Measurements from ENCODE around the gene ANGEL2.
"Not testable (repeated sequence)": the region's sequence is repeated elsewhere in the genome, so short reads cannot be mapped to it uniquely, and the experiment has no call there.

ANGEL2 gene

GRCh38 chr1:213017447-213018273 lies 2.0 kb upstream of the ANGEL2 start:
- DNase-seq: no peak

- no peak for DNase-seq
Measured at GRCh38 chr1:213014642-213015041, 1.0 kb downstream of the ANGEL2 start.

GRCh38 chr1:213008564-213008963 lies 7.1 kb downstream of the ANGEL2 start:
- DNase-seq: no peak

- DNase-seq: no peak
Measured at GRCh38 chr1:213003256-213003655, 12.4 kb downstream of the ANGEL2 start.

GRCh38 chr1:212994926-212995325 lies 20.7 kb downstream of the ANGEL2 start:
- DNase-seq: no peak

- DNase-seq: not testable (repeated sequence)
Measured at GRCh38 chr1:212993960-212994359, 21.7 kb downstream of the ANGEL2 start.

GRCh38 chr1:212990276-212990675 lies 25.4 kb downstream of the ANGEL2 start:
- no peak for DNase-seq

DNA sequence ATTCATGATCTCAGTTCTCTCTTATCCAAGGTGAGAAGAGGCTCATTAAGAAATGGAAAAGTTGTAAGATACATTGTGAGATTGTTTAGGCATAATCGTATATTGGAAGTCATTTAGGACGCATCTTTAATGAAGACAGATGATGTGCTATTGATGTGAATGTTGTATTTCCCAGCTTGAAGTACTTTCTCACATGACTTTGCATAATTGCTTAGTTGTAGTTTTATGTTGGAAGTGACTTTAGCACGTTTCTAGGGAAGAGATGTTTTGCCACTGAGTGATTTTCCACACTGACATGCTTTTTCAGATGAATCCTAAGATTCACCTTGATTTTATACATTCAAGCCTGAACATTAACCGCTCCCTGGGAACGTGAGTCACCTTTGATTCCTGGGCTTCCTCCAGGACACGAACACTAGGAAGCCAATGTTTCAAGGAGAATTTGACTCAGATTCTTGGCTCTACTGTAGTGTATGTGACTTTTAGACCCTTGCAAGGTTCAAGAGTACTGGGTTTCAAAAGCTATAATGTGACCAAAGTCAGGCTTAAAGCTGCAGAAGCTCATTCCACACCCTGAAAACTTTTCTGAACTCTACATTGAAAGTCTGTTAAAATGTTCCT lies 27.9 kb downstream of the ANGEL2 start:
- no peak for DNase-seq

- no peak for DNase-seq
Measured at GRCh38 chr1:212986551-212986950, 29.1 kb downstream of the ANGEL2 start.

GRCh38 chr1:212984522-212985291 lies 31.0 kb downstream of the ANGEL2 start:
- DNase-seq: no peak

DNA sequence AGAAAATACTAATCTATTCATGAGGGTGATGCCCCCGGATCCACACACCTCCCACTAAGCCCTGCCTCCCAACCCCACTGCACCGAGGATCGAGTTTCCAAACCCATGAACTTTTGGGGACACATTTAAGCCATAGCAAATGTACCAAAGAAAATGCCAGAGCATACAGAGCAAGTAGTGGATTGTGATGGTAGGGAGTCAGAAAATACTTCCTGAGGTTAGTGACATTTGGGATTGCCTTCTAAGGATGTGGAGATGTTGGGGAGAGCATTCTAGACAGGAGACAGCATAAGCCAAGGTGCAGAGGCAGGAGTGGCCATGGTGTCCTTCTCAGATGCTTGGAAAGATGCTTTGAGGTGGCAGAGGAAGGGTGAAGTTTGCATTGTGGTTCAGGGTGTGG lies 32.2 kb downstream of the ANGEL2 start:
- DNase-seq: no peak

- DNase-seq: no peak
Measured at GRCh38 chr1:212982430-212983152, 33.1 kb downstream of the ANGEL2 start.

DNA sequence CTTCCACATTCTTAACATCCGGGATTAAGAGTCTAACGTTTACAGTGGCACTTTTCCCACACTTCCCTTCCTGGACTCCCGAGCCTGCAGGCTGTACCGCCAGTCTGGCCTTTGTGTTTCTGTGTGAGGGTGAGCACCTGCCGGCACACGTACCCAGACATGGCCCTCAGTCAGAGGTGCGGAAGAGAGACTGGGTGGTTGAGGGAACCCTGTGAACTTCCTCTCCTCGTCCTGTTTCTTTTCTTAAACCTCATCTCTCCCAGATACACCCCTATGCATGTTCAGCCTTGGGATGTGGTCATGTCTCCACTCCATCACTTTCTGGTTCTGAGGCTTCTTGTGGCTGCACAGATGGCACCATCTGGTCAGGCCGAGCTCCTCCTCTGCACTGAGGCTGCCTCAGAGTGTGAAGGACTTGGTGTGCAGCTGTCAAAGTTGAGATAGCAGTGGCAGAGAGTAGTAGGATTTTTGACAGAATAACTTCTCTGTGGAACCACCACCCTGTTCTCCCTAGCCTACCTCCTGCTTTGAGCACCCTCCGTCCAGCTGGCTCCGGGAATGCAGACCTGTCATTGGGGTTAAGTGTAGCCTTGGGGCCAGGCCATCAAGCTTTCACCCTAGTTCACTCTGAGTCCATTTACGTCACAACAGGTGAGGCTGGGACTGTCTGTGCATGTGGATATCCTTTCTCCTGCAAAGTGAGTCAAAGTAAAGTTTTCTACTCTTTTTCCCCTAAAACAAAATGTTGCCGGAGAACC lies 33.9 kb downstream of the ANGEL2 start:
- DNase-seq: no peak

- no peak for DNase-seq
Measured at GRCh38 chr1:212981025-212981495, 34.6 kb downstream of the ANGEL2 start.

DNA sequence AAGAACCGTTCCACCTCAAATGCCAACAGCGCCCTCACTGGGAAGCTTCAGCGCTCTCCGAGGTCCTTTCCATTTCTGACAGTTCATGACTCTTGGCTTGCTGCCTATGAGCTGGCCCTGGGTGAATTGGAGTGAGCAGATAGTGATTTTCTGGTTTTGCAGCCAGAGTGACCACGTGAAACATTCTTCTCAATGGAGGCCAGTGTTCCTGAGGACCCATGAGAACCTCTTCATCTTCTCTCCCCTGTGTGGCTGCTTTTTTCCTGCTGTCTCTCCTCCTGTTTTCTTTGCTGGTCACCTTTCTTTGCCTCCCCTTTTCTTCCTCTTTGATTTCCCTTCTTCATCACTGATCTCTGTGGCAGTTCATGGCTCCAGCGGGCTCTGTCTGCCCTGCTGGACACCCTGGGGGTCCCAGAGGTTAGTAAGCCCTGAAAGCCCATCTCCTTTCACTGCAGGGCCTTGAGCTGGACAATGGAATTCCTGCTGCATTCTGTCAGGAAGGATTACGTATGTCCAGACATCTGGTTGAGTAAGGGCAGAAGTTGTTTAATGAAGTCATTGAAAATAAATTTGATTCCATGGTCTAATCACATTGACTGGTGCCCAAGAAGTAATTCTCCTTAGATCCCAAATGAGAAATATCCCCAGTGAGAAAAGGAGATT lies 35.4 kb downstream of the ANGEL2 start:
- DNase-seq: no peak

DNA sequence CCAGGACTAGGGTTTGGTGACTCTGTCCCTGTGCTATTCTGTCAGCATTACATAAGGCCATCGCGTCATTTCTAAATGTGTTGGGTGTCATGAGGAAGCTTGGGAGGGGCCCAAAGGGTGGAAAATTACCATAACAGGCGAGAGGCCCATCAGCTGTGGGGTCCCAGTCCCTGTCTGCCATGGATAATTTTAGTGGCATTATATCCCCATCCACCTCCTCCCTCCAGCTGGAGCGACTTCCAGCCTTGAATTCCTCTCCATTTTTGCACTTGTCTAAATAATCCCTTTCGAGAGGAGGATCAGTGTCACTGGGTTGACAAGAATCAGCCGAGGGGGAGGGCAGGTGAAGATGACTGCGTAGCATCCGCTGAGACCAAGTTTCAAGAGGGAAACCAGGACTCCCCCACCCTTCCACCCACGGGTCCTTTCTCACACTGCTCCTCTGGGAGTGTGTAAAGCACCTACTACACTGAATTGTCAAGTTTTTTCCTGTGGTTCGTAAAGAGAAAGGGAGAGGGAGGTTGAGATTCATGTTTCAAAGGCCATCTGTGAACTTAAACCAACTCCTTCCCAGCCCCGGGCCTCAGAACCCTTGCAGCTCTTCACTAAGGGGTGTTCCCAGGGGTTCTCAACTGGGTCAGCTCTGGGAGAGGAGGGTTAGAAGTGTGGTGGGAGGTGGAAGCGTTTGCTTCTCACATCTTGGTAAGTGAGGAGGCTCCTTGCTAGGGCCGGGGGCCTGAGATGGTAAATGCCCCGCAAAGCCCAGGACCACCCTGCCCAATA lies 36.1 kb downstream of the ANGEL2 start:
- DNase-seq: no peak

- DNase-seq: no peak
Measured at GRCh38 chr1:212977781-212978645, 37.7 kb downstream of the ANGEL2 start.

DNA sequence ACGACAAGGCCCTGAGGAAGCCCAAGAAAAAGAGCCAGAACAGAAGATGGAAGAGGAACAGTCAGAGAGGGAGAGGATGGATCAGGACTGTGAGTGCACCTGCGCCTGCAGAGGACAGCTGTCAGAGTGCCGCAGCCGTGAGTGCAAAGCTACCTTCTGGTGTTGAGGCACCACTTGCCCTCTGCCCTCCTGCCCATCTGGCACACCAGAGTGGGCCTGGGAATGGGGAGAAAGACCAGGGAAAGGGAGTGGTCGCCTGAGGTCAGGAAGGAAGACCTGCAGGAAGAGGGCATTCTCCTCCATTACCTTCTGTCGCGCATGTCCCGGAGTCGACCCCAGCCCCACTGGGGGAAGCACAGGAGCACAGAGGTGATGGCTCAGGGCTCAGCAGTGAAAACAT lies 39.1 kb downstream of the ANGEL2 start:
- no peak for DNase-seq

DNA sequence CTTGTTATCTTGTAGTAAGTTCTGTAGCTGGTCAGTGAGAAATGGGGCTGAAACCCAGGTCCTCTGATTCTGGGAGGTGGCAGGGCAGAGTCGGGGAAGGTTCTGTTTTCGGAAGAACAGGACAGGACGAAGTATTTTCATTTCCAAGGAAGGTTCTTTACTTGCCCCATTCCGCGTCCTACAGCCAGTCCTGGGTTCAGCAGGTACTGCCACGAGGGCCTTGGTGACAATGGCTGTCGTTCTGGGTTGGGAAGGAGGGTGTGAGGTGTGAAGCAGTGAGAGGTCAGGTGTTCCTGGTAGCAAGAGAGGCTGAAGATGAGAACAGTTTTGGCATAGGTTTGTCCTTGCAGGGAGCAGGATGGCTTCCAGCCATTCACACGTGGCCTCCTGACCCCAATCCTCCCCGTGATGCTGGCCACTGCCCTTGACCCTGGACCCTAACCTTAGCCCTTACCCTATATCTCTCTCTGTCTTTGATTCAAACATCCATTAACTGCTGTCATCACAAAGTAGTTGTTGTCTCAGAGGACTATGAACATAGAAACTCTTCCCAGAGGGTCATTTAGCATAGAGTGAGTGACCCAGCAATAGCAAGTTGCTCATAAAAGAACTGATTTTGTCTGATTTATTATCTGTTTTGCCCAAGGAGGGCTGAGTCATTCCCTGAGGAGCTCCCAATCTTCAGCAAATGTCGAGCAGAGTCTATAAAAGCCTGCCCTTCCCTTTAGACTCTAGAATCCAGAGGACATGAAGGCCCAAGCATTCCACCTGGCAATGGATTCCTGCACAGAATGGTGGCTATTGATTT lies 40.4 kb downstream of the ANGEL2 start:
- no peak for DNase-seq

All from activated CD4-positive, CD25-positive, alpha-beta regulatory T cell treated with anti-CD3 and anti-CD28 coated beads, Interleukin-2, amount 50 U/mL, for 72 hours (primary cell).